Measurements from ENCODE around the gene MTMR4.

GRCh38 chr17:58491510-58492045 is 22.9 kb downstream of the MTMR4 start:
- no peak for TF ChIP-seq SMC3 (conservative IDR thresholded peaks at IDR 0.05; ENCODE audit: poor library complexity)
- no peak for TF ChIP-seq CTCF (IDR thresholded peaks at IDR 0.05; ENCODE audit: poor library complexity, severe bottlenecking)
- TF ChIP-seq TAF1 (IDR thresholded peaks at IDR 0.05; ENCODE audit: low read depth): no peak
- no peak for TF ChIP-seq EP300 (conservative IDR thresholded peaks at IDR 0.05; ENCODE audit: poor library complexity, severe bottlenecking)
- no peak for TF ChIP-seq EZH2 (IDR thresholded peaks at IDR 0.05; ENCODE audit: borderline replicate concordance, insufficient read depth, low read length, poor library complexity, severe bottlenecking)
- TF ChIP-seq RAD21 (conservative IDR thresholded peaks at IDR 0.05): no peak
- TF ChIP-seq, protein P1, sequence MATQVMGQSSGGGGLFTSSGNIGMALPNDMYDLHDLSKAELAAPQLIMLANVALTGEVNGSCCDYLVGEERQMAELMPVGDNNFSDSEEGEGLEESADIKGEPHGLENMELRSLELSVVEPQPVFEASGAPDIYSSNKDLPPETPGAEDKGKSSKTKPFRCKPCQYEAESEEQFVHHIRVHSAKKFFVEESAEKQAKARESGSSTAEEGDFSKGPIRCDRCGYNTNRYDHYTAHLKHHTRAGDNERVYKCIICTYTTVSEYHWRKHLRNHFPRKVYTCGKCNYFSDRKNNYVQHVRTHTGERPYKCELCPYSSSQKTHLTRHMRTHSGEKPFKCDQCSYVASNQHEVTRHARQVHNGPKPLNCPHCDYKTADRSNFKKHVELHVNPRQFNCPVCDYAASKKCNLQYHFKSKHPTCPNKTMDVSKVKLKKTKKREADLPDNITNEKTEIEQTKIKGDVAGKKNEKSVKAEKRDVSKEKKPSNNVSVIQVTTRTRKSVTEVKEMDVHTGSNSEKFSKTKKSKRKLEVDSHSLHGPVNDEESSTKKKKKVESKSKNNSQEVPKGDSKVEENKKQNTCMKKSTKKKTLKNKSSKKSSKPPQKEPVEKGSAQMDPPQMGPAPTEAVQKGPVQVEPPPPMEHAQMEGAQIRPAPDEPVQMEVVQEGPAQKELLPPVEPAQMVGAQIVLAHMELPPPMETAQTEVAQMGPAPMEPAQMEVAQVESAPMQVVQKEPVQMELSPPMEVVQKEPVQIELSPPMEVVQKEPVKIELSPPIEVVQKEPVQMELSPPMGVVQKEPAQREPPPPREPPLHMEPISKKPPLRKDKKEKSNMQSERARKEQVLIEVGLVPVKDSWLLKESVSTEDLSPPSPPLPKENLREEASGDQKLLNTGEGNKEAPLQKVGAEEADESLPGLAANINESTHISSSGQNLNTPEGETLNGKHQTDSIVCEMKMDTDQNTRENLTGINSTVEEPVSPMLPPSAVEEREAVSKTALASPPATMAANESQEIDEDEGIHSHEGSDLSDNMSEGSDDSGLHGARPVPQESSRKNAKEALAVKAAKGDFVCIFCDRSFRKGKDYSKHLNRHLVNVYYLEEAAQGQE (IDR thresholded peaks at IDR 0.05; ENCODE audit: borderline replicate concordance): no peak
- no peak for TF ChIP-seq MXI1 (conservative IDR thresholded peaks at IDR 0.05; ENCODE audit: poor library complexity, severe bottlenecking)

All from neural cell (in vitro differentiated cells).